GM23338 (cell line): ENCODE data around the gene CHCHD5.

Experiments used
- CREB1 ChIP-seq: fragments of 250-450 bp; sonication (Bioruptor Pico); IDR thresholded peaks from 2 replicates; pipeline ENCODE4 v1.5.0; 2020; ENCODE audit warnings: low read depth, mild to moderate bottlenecking, moderate library complexity
- EZH2 ChIP-seq: fragments of 200-600 bp; sonication (generic); IDR thresholded peaks from one replicate; pipeline ENCODE4 v1.8.0; 2017; ENCODE audit warnings: antibody characterized with exemption, mild to moderate bottlenecking, low read depth; ENCODE audit not compliant: unreplicated experiment
- EZH2phosphoT487 ChIP-seq: fragments of 200-600 bp; sonication (generic); IDR thresholded peaks from one replicate; pipeline ENCODE4 v1.8.1; 2018; ENCODE audit warnings: antibody characterized with exemption; ENCODE audit not compliant: unreplicated experiment
- JUNB ChIP-seq: IDR thresholded peaks from one replicate; pipeline ENCODE4 v1.6.1; 2016; ENCODE audit warnings: antibody characterized with exemption; ENCODE audit not compliant: unreplicated experiment
- NANOG ChIP-seq: IDR thresholded peaks from 2 replicates; pipeline ENCODE4 v1.6.1; 2016; ENCODE audit warnings: antibody characterized with exemption, borderline replicate concordance
- POLR2AphosphoS5 ChIP-seq: IDR thresholded peaks from 2 replicates; pipeline ENCODE4 v1.6.1; 2016; ENCODE audit warnings: antibody characterized with exemption, low read depth
- STAT1 ChIP-seq: IDR thresholded peaks from one replicate; pipeline ENCODE4 v1.6.1; 2016; ENCODE audit warnings: antibody characterized with exemption; ENCODE audit not compliant: unreplicated experiment
- ZNF114 ChIP-seq: fragments of 250-450 bp; sonication (Bioruptor Pico); IDR thresholded peaks from 2 replicates; pipeline ENCODE4 v1.5.0; 2020; ENCODE audit warnings: mild to moderate bottlenecking, moderate library complexity
- ZNF331 ChIP-seq: fragments of 250-450 bp; sonication (Bioruptor Pico); IDR thresholded peaks from 2 replicates; pipeline ENCODE4 v1.5.0; 2020; ENCODE audit warnings: low read depth, mild to moderate bottlenecking, moderate library complexity
- TF ChIP-seq, protein P1 (sequence below), 2 experiments: fragments of 200-600 bp in 1 of 2; sonication (generic) in 1 of 2; conservative IDR thresholded peaks; 2 replicates each; pipeline versions ENCODE4 v1.5.1 to v1.6.1; 2016 to 2017; ENCODE audit warnings: antibody characterized with exemption in 2 of 2, low read depth in 2 of 2, mild to moderate bottlenecking in 2 of 2, moderate library complexity in 1 of 2
- TF ChIP-seq, protein P2 (sequence below): IDR thresholded peaks from one replicate; pipeline ENCODE4 v1.6.1; 2018; ENCODE audit warnings: antibody characterized with exemption; ENCODE audit not compliant: unreplicated experiment

DNA sequence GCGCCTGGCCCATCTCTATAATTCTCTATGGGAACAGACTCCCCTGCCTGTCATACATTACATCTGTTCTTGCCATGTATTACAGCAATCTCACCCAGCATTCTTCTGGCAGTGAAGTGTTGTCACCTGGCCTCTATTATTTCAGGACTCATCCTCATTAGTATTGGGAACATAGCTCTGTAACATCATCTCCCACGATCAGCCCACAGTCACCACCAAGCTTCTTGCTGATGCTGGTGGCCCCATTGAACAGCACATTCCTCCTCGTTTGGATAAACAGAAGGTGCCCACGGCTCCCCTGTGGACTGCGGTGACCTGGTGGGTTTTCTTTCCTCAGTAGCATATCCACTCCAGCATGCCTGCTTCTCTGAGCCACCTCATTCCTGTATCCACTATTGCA lies 21.5 kb downstream of the CHCHD5 start:
- TF ChIP-seq, protein P1, sequence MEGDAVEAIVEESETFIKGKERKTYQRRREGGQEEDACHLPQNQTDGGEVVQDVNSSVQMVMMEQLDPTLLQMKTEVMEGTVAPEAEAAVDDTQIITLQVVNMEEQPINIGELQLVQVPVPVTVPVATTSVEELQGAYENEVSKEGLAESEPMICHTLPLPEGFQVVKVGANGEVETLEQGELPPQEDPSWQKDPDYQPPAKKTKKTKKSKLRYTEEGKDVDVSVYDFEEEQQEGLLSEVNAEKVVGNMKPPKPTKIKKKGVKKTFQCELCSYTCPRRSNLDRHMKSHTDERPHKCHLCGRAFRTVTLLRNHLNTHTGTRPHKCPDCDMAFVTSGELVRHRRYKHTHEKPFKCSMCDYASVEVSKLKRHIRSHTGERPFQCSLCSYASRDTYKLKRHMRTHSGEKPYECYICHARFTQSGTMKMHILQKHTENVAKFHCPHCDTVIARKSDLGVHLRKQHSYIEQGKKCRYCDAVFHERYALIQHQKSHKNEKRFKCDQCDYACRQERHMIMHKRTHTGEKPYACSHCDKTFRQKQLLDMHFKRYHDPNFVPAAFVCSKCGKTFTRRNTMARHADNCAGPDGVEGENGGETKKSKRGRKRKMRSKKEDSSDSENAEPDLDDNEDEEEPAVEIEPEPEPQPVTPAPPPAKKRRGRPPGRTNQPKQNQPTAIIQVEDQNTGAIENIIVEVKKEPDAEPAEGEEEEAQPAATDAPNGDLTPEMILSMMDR (conservative IDR thresholded peaks at IDR 0.05; ENCODE audit: low read depth in 2 of 2) = no peak
- TF ChIP-seq, protein P2, sequence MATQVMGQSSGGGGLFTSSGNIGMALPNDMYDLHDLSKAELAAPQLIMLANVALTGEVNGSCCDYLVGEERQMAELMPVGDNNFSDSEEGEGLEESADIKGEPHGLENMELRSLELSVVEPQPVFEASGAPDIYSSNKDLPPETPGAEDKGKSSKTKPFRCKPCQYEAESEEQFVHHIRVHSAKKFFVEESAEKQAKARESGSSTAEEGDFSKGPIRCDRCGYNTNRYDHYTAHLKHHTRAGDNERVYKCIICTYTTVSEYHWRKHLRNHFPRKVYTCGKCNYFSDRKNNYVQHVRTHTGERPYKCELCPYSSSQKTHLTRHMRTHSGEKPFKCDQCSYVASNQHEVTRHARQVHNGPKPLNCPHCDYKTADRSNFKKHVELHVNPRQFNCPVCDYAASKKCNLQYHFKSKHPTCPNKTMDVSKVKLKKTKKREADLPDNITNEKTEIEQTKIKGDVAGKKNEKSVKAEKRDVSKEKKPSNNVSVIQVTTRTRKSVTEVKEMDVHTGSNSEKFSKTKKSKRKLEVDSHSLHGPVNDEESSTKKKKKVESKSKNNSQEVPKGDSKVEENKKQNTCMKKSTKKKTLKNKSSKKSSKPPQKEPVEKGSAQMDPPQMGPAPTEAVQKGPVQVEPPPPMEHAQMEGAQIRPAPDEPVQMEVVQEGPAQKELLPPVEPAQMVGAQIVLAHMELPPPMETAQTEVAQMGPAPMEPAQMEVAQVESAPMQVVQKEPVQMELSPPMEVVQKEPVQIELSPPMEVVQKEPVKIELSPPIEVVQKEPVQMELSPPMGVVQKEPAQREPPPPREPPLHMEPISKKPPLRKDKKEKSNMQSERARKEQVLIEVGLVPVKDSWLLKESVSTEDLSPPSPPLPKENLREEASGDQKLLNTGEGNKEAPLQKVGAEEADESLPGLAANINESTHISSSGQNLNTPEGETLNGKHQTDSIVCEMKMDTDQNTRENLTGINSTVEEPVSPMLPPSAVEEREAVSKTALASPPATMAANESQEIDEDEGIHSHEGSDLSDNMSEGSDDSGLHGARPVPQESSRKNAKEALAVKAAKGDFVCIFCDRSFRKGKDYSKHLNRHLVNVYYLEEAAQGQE = no peak
- TF ChIP-seq POLR2AphosphoS5 (no peak), JUNB (no peak), EZH2 (no peak), CREB1 (CRISPR knock-in tag) (no peak), EZH2phosphoT487 (no peak), ZNF114 (CRISPR knock-in tag) (no peak), NANOG (no peak), ZNF331 (CRISPR knock-in tag) (no peak), STAT1 (no peak)
